ENCODE measurements around the gene ESF1. TPM values are rescaled to one million over a fixed set of nuclear protein-coding genes. Genes with fewer than 3 reads are reported as not detected.
A peak's percentile ranks its signal among the peaks of the same experiment; 100 is the strongest.

The ESF1 gene
- total and polyA plus RNA-seq, 2 donors (not counting 1 experiment from before 2014, with no cell fraction given): 0.81 to 13.9 TPM

DNA sequence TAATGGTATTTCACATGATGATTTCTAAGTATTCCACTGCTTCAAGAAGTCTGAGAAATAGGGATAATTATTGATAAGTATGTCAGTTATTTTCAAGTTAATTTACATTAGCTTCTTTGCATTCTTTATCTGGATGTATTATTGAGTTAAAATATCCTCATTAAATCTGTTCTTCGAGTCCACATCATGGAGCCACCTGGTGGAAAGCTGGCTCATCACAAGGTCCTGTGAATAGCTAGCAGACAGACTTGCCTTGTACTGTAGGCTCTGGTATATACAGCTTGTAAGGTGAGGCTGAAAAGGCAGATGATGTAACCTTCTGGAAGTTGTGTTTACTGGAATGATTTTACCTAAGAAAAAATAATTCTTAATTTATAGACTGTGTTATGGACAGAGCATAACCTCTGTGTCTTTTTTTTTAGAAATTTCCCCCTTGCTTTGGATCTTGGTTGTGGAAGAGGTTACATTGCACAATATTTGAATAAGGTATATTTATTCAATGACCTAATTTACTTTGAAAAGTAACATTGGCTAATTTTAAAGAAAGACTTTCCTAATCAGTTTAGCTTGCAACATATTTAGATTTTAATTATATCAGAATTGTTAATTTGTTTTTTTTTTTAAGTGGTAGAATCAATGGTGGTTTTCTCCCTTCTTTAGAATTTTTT, 3.6 kb upstream of the ESF1 start:
- Histone ChIP-seq H3K4me3 (ENCODE audit: control extremely low read depth in 1 of 5, extremely low read depth in 1 of 5, insufficient read depth in 1 of 5, low read depth in 2 of 5, low read length in 4 of 5) (no peak overlapping the region), H3K27ac (ENCODE audit: low read length in 2 of 2) (no peak overlapping the region), H2AFZ (ENCODE audit: insufficient read depth, low read depth, low read length, poor library complexity, severe bottlenecking) (no peak overlapping the region), H4K20me1 (ENCODE audit: control insufficient read depth, insufficient read depth, low read length, poor library complexity, severe bottlenecking) (no peaks in the 10 kb centered on the region), H3K36me3 (replicated peaks in 1 of 2; ENCODE audit: control extremely low read depth in 1 of 2, control insufficient read depth in 1 of 2, extremely low read depth in 1 of 2, insufficient read depth in 2 of 2, low read length in 1 of 2) (peaks cover 2 to 40% of the 10 kb centered on the region in 2 experiments), H3K79me2 (ENCODE audit: control insufficient read depth, insufficient read depth, low read length) (peaks cover 46% of the 10 kb centered on the region), H3K9ac (ENCODE audit: low read length) (no peak overlapping the region), H3K27me3 (replicated peaks in 1 of 4; ENCODE audit: control extremely low read depth in 1 of 4, control insufficient read depth in 3 of 4, insufficient read depth in 4 of 4, low read length in 3 of 4) (no peaks in the 10 kb centered on the region), H3K4me2 (replicated peaks; ENCODE audit: low read depth, low read length, poor library complexity, severe bottlenecking) (no peak overlapping the region), H3K4me1 (ENCODE audit: control insufficient read depth in 2 of 2, insufficient read depth in 2 of 2, low read length in 2 of 2) (peaks cover 19 to 23% of the 10 kb centered on the region in 2 donors), H3K9me3 (ENCODE audit: control extremely low read depth in 1 of 3, control insufficient read depth in 2 of 3, insufficient read depth in 1 of 3, low read length in 2 of 3) (no peaks in the 10 kb centered on the region)
- CTCF ChIA-PET: interaction anchor here (0.9 to 2.4 kb wide), 10 partner anchors 11 to 669 kb away, joined by 3 to 6 read pairs (median 4); no protein-coding TSS in a partner anchor
- Mint-ChIP-seq H3K4me3 (no peak overlapping the region), H3K9me3 (ENCODE audit: insufficient read depth) (no peaks in the 10 kb centered on the region), H3K4me1 (peaks cover 33% of the 10 kb centered on the region), H3K27me3 (no peaks in the 10 kb centered on the region), H3K27ac (no peak overlapping the region)
- WGBS (ENCODE audit: insufficient coverage): no CpG with 5 or more reads among the region's 1 CpG
- POLR2A ChIA-PET: no interaction called here
- DNase-seq (peak; percentile 35), ATAC-seq (ENCODE audit: low read depth) (no peak)
- intact Hi-C loops (cut with micrococcal nuclease): loop anchor here (2.0 to 5.0 kb wide), 2 partner anchors 330 to 671 kb away; no protein-coding TSS in a partner anchor
- TF ChIP-seq, protein P1, sequence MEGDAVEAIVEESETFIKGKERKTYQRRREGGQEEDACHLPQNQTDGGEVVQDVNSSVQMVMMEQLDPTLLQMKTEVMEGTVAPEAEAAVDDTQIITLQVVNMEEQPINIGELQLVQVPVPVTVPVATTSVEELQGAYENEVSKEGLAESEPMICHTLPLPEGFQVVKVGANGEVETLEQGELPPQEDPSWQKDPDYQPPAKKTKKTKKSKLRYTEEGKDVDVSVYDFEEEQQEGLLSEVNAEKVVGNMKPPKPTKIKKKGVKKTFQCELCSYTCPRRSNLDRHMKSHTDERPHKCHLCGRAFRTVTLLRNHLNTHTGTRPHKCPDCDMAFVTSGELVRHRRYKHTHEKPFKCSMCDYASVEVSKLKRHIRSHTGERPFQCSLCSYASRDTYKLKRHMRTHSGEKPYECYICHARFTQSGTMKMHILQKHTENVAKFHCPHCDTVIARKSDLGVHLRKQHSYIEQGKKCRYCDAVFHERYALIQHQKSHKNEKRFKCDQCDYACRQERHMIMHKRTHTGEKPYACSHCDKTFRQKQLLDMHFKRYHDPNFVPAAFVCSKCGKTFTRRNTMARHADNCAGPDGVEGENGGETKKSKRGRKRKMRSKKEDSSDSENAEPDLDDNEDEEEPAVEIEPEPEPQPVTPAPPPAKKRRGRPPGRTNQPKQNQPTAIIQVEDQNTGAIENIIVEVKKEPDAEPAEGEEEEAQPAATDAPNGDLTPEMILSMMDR (IDR thresholded peaks at IDR 0.05): peak; percentile 55
- TF ChIP-seq EZH2 (IDR thresholded peaks at IDR 0.05; ENCODE audit: borderline replicate concordance, insufficient read depth, low read depth, low read length, poor library complexity, severe bottlenecking): no peak
